Parathyroid adenoma (tissue), 2 donors: ENCODE measurements around the gene CPSF6.
A peak's percentile ranks its signal among the peaks of the same experiment; 100 is the strongest.

ENCODE experiments used
- H2AFZ ChIP-seq: fragments of 300-600 bp; sonication (generic); one replicate; pipeline ENCODE4 v1.7.0; 2017; ENCODE audit warnings: antibody characterized with exemption, mild to moderate bottlenecking
- H3K27ac ChIP-seq: fragments of 300-600 bp; sonication (generic); one replicate; pipeline ENCODE4 v1.7.0; 2017
- H3K27me3 ChIP-seq: fragments of 300-600 bp; sonication (generic); one replicate; pipeline ENCODE4 v1.7.0; 2017; ENCODE audit warnings: low read length; ENCODE audit not compliant: control insufficient read depth, insufficient read depth
- H3K36me3 ChIP-seq: fragments of 300-600 bp; sonication (generic); one replicate; pipeline ENCODE4 v1.7.0; 2017; ENCODE audit warnings: low read length; ENCODE audit not compliant: control insufficient read depth, insufficient read depth
- H3K4me1 ChIP-seq: fragments of 300-600 bp; sonication (generic); one replicate; pipeline ENCODE4 v1.7.0; 2017; ENCODE audit warnings: control low read depth
- H3K4me2 ChIP-seq: fragments of 300-600 bp; sonication (generic); one replicate; pipeline ENCODE4 v1.7.0; 2017; ENCODE audit warnings: low read length
- H3K4me3 ChIP-seq: fragments of 300-600 bp; sonication (generic); one replicate; pipeline ENCODE4 v1.7.0; 2017; ENCODE audit warnings: low read depth, low read length
- H3K79me2 ChIP-seq: fragments of 300-600 bp; sonication (generic); one replicate; pipeline ENCODE4 v1.7.0; 2017; ENCODE audit warnings: control low read depth
- H3K9ac ChIP-seq: fragments of 300-600 bp; sonication (generic); one replicate; pipeline ENCODE4 v1.7.0; 2017; ENCODE audit warnings: mild to moderate bottlenecking
- H3K9me3 ChIP-seq: fragments of 300-600 bp; sonication (generic); one replicate; pipeline ENCODE4 v1.7.0; 2017; ENCODE audit warnings: low read length; ENCODE audit not compliant: control insufficient read depth
- TF ChIP-seq, protein P1 (sequence below): fragments of 300-600 bp; sonication (generic); IDR thresholded peaks from one replicate; pipeline ENCODE4 v1.7.0; 2017; ENCODE audit warnings: antibody characterized with exemption, mild to moderate bottlenecking
- donor health status: primary hyperparathyroidism.

Gene CPSF6

DNA sequence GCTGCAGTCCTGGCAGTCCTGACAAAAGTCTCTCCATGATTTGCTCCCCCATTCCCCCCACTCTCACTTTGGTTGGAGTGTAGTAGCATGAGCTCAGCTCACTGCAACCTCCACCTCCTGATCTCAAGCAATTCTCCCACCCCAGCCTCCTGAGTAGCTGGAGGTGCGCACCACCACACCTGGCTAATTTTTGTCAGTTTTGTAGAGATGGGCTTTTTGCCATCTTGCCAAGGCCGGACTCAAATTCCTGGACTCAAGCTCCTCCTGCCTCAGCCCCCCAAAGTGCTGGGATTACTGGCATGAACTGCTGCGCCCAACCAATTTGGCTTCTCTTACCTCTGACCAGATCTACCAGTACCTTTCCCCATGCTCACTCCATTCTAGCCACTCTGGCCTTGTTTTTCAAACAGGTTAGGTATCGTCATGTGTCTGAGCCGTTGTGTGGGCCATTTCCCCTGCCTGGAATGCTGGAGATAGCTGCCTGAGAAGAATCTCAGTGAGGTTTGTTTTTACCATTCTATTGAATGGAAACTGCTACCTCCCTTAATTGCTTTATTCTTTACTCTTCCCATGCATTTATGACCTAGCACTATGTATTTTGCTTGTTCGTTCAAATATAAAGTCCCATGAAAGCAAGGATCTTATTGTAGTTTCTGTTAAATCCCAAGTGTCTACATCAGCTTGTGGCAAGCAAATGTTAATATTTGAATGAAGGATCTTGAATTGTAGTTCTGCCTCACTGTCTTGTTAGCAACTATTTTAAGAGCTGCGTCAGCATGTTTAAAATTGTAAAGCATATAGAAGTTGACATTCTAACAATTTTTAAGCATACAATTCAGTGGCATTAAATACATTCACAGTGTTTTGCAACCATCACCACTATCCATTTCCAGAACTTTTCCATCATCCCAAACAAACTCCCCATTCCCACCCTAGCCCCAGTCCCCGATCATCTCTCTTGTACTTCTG, 39.7 kb downstream of the CPSF6 start:
- no peak overlapping the region for H3K4me3 ChIP-seq
- TF ChIP-seq, protein P1, sequence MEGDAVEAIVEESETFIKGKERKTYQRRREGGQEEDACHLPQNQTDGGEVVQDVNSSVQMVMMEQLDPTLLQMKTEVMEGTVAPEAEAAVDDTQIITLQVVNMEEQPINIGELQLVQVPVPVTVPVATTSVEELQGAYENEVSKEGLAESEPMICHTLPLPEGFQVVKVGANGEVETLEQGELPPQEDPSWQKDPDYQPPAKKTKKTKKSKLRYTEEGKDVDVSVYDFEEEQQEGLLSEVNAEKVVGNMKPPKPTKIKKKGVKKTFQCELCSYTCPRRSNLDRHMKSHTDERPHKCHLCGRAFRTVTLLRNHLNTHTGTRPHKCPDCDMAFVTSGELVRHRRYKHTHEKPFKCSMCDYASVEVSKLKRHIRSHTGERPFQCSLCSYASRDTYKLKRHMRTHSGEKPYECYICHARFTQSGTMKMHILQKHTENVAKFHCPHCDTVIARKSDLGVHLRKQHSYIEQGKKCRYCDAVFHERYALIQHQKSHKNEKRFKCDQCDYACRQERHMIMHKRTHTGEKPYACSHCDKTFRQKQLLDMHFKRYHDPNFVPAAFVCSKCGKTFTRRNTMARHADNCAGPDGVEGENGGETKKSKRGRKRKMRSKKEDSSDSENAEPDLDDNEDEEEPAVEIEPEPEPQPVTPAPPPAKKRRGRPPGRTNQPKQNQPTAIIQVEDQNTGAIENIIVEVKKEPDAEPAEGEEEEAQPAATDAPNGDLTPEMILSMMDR, result no peak
- no peaks in the 10 kb centered on the region for H3K36me3 ChIP-seq
- no peak overlapping the region for H3K4me2 ChIP-seq
- H3K79me2 ChIP-seq, result no peaks in the 10 kb centered on the region
- H2AFZ ChIP-seq, result no peak overlapping the region
- no peak overlapping the region for H3K9ac ChIP-seq
- no peaks in the 10 kb centered on the region for H3K27me3 ChIP-seq
- H3K9me3 ChIP-seq, result no peaks in the 10 kb centered on the region
- no peaks in the 10 kb centered on the region for H3K4me1 ChIP-seq
- no peak overlapping the region for H3K27ac ChIP-seq

DNA sequence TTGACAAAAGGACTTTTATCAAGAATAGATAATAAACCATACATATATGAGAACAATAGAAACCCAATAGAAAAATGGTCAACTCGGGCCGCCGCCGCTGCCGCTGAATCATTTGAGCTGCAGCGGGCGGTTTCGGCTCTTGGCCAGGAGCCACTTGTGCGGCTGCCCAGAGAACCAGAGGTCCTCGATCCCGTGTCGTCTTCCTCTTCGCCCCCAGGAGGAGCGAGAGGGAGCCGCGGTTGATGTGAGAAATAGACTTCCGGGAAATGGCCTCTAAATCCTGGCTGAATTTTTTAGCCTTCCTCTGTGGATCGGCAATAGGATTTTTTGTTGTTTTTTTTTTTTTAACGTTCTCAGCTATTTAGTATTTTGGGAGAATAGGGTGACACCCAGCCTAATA, 44.8 kb downstream of the CPSF6 start:
- Histone ChIP-seq H3K9ac (no peak overlapping the region), H3K4me3 (peak overlapping the region; percentile 13), H3K4me2 (peak overlapping the region; percentile 49), H3K79me2 (no peaks in the 10 kb centered on the region), H3K9me3 (no peaks in the 10 kb centered on the region), H3K4me1 (no peaks in the 10 kb centered on the region), H3K27ac (no peak overlapping the region), H2AFZ (peak overlapping the region; percentile 49), H3K36me3 (no peaks in the 10 kb centered on the region), H3K27me3 (no peaks in the 10 kb centered on the region)
- TF ChIP-seq, protein P1, result peak; percentile 6

- H3K4me3 ChIP-seq, result no peak overlapping the region
- no peaks in the 10 kb centered on the region for H3K4me1 ChIP-seq
- no peaks in the 10 kb centered on the region for H3K9me3 ChIP-seq
- no peak overlapping the region for H3K27ac ChIP-seq
- H3K36me3 ChIP-seq, result no peaks in the 10 kb centered on the region
- no peak overlapping the region for H3K4me2 ChIP-seq
- H3K27me3 ChIP-seq, result no peaks in the 10 kb centered on the region
- H3K9ac ChIP-seq, result no peak overlapping the region
- H3K79me2 ChIP-seq, result no peaks in the 10 kb centered on the region
- no peak overlapping the region for H2AFZ ChIP-seq
- TF ChIP-seq, protein P1, result no peak
Observed at GRCh38 chr12:69287556-69287955, 48.2 kb downstream of the CPSF6 start.

DNA sequence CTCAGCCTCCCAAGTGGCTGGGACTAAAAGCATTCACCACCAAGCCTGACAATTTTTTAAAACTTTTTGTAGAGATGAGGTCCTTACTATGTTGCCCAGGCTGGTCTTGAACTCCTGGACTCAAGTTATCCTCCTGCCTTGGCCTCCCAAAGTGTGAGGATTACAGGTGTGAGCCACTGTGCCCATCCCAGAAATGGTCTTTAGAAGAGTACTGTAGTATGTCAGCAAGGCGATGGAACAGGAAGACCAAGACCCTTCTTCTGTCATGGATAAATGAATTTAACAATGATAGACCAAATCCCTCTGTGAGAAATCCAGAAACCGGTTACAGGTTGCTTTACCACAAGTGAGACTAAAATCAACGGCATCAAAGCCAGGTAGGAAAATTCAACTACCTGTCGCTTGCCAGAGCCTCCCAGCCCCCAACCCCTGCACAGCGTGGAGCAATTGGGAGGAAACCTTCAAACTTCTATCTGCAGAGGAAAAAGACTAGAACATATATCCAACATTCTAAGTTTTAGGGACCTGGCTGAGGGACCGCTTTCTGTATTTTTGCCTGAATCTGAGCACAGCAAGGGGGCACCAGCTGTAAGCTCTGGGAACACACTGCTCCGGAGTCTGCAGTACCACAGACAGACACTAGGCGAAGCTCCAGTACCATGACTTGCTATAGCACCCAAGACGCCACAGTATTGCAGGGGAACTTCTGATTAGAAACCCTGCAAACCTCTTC, 51.3 kb downstream of the CPSF6 start:
- no peak overlapping the region for H3K27ac ChIP-seq
- no peak overlapping the region for H3K4me3 ChIP-seq
- H3K4me1 ChIP-seq, result no peaks in the 10 kb centered on the region
- no peaks in the 10 kb centered on the region for H3K79me2 ChIP-seq
- no peaks in the 10 kb centered on the region for H3K36me3 ChIP-seq
- no peak overlapping the region for H3K4me2 ChIP-seq
- H2AFZ ChIP-seq, result no peak overlapping the region
- TF ChIP-seq, protein P1, result peak; percentile 72
- H3K9ac ChIP-seq, result no peak overlapping the region
- H3K9me3 ChIP-seq, result no peaks in the 10 kb centered on the region
- H3K27me3 ChIP-seq, result no peaks in the 10 kb centered on the region
